GM12873 (cell line): Measurements from ENCODE around the gene KLHL40.

Experiments used
- CTCF ChIP-seq: IDR thresholded peaks from 2 replicates; pipeline ENCODE4 v1.5.1; 2012; ENCODE audit warnings: low read depth, mild to moderate bottlenecking, moderate library complexity, low read length, control low read depth; ENCODE audit not compliant: insufficient read depth; ENCODE audit errors: missing control alignments

The KLHL40 gene

GRCh38 chr3:42667523-42668412, 17.6 kb upstream of the KLHL40 start:
- TF ChIP-seq CTCF: no peak

GRCh38 chr3:42668413-42668760, 16.9 kb upstream of the KLHL40 start:
- TF ChIP-seq CTCF: no peak

GRCh38 chr3:42668793-42669217, 16.5 kb upstream of the KLHL40 start:
- TF ChIP-seq CTCF: no peak

GRCh38 chr3:42670051-42670576, 15.2 kb upstream of the KLHL40 start:
- no peak for TF ChIP-seq CTCF

- TF ChIP-seq CTCF: no peak
Measured at GRCh38 chr3:42670670-42671069, 14.7 kb upstream of the KLHL40 start.

GRCh38 chr3:42672515-42672914, 12.8 kb upstream of the KLHL40 start:
- TF ChIP-seq CTCF: no peak

- no peak for TF ChIP-seq CTCF
Measured at GRCh38 chr3:42673082-42673481, 12.3 kb upstream of the KLHL40 start.
